ENCODE data around the gene MRPS27.
"Not testable (repeated sequence)": the region's sequence is repeated elsewhere in the genome, so short reads cannot be mapped to it uniquely, and the experiment has no call there.

Gene MRPS27

GRCh38 chr5:72337159-72337558 is 17.1 kb upstream of the MRPS27 start:
- POLR2A ChIA-PET: no interaction called here
- CTCF ChIA-PET: interaction anchor here (0.6 to 3.5 kb wide), 3 partner anchors 19 to 187 kb away, joined by 3 to 11 read pairs (median 3); no protein-coding TSS in a partner anchor
- DNase-seq (ENCODE audit: extremely low spot score): no peak
- no peak for TF ChIP-seq CTCF (IDR thresholded peaks at IDR 0.05; ENCODE audit: control extremely low read depth, extremely low read depth, low read depth, missing control alignments)

- DNase-seq (ENCODE audit: extremely low spot score): no peak
- POLR2A ChIA-PET: no interaction called here
- TF ChIP-seq CTCF (IDR thresholded peaks at IDR 0.05; ENCODE audit: control extremely low read depth, extremely low read depth, low read depth, missing control alignments): no peak
- CTCF ChIA-PET: interaction anchor here (1.2 to 1.6 kb wide), 2 partner anchors 36 to 193 kb away, joined by 3 read pairs; no protein-coding TSS in a partner anchor
These were observed 10.7 kb upstream of the MRPS27 start for GRCh38 chr5:72330712-72331111.

- DNase-seq (ENCODE audit: extremely low spot score): no peak
- no peak for TF ChIP-seq CTCF (IDR thresholded peaks at IDR 0.05; ENCODE audit: control extremely low read depth, extremely low read depth, low read depth, missing control alignments)
- CTCF ChIA-PET: interaction anchor here (1.0 to 1.2 kb wide), 2 partner anchors 20 to 195 kb away, joined by 3 to 4 read pairs; no protein-coding TSS in a partner anchor
- POLR2A ChIA-PET: no interaction called here
These were observed 8.1 kb upstream of the MRPS27 start for GRCh38 chr5:72328172-72328571.

GRCh38 chr5:72326306-72326649 is 6.2 kb upstream of the MRPS27 start:
- ChIA-PET CTCF (interaction anchor here (1.1 to 2.2 kb wide), 2 partner anchors 18 to 40 kb away, joined by 3 to 8 read pairs; no protein-coding TSS in a partner anchor), POLR2A (no interaction called here)
- TF ChIP-seq CTCF (IDR thresholded peaks at IDR 0.05; ENCODE audit: control extremely low read depth, extremely low read depth, low read depth, missing control alignments): no peak
- no peak for DNase-seq (ENCODE audit: extremely low spot score)

- TF ChIP-seq CTCF (IDR thresholded peaks at IDR 0.05; ENCODE audit: control extremely low read depth, extremely low read depth, low read depth, missing control alignments): no peak
- CTCF ChIA-PET: interaction anchor here (1.1 to 8.8 kb wide), 3 partner anchors 16 to 40 kb away, joined by 3 to 77 read pairs (median 8); no protein-coding TSS in a partner anchor
- POLR2A ChIA-PET: no interaction called here
- no peak for DNase-seq (ENCODE audit: extremely low spot score)
These were observed 5.7 kb upstream of the MRPS27 start for GRCh38 chr5:72325566-72326305.

GRCh38 chr5:72324189-72324825 is 4.3 kb upstream of the MRPS27 start:
- no peak for TF ChIP-seq CTCF (IDR thresholded peaks at IDR 0.05; ENCODE audit: control extremely low read depth, extremely low read depth, low read depth, missing control alignments)
- ChIA-PET POLR2A (no interaction called here), CTCF (interaction anchor here (8.8 kb wide), 1 partner anchor 15 kb away, joined by 77 read pairs; no protein-coding TSS in a partner anchor)
- DNase-seq (ENCODE audit: extremely low spot score): no peak

GRCh38 chr5:72319435-72319975 is 535 bp downstream of the MRPS27 start:
- ChIA-PET POLR2A (interaction anchor here (0.6 to 0.9 kb wide), 3 partner anchors 11 to 107 kb away, joined by 3 to 8 read pairs (median 4); no protein-coding TSS in a partner anchor), CTCF (interaction anchor here (0.9 to 8.8 kb wide), 12 partner anchors 10 to 236 kb away, joined by 3 to 77 read pairs (median 4); no protein-coding TSS in a partner anchor)
- not testable (repeated sequence) for DNase-seq (ENCODE audit: extremely low spot score)

All from GM10248 (cell line).